Dermis blood vessel endothelial cell (primary cell): Measurements from ENCODE around the gene FAT4. TPM values are rescaled to one million over a fixed set of nuclear protein-coding genes. Genes with fewer than 3 reads are reported as not detected.
A peak's percentile ranks its signal among the peaks of the same experiment; 100 is the strongest.

Source experiments
- DNase-seq: peaks from one replicate; pipeline ENCODE4 v3.0.0; 2010
- total RNA-seq: library from RNA; depleted of rRNA; stranded (reverse); fragments of >200 nt; gene quantifications from 2 replicates; pipeline ENCODE4 v1.2.3, GENCODE V29; 2014

The FAT4 gene, protein sequence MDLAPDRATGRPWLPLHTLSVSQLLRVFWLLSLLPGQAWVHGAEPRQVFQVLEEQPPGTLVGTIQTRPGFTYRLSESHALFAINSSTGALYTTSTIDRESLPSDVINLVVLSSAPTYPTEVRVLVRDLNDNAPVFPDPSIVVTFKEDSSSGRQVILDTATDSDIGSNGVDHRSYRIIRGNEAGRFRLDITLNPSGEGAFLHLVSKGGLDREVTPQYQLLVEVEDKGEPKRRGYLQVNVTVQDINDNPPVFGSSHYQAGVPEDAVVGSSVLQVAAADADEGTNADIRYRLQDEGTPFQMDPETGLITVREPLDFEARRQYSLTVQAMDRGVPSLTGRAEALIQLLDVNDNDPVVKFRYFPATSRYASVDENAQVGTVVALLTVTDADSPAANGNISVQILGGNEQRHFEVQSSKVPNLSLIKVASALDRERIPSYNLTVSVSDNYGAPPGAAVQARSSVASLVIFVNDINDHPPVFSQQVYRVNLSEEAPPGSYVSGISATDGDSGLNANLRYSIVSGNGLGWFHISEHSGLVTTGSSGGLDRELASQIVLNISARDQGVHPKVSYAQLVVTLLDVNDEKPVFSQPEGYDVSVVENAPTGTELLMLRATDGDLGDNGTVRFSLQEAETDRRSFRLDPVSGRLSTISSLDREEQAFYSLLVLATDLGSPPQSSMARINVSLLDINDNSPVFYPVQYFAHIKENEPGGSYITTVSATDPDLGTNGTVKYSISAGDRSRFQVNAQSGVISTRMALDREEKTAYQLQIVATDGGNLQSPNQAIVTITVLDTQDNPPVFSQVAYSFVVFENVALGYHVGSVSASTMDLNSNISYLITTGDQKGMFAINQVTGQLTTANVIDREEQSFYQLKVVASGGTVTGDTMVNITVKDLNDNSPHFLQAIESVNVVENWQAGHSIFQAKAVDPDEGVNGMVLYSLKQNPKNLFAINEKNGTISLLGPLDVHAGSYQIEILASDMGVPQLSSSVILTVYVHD (N-terminal part only)
- total RNA-seq = 69.6 and 120 TPM in 2 replicates

DNA sequence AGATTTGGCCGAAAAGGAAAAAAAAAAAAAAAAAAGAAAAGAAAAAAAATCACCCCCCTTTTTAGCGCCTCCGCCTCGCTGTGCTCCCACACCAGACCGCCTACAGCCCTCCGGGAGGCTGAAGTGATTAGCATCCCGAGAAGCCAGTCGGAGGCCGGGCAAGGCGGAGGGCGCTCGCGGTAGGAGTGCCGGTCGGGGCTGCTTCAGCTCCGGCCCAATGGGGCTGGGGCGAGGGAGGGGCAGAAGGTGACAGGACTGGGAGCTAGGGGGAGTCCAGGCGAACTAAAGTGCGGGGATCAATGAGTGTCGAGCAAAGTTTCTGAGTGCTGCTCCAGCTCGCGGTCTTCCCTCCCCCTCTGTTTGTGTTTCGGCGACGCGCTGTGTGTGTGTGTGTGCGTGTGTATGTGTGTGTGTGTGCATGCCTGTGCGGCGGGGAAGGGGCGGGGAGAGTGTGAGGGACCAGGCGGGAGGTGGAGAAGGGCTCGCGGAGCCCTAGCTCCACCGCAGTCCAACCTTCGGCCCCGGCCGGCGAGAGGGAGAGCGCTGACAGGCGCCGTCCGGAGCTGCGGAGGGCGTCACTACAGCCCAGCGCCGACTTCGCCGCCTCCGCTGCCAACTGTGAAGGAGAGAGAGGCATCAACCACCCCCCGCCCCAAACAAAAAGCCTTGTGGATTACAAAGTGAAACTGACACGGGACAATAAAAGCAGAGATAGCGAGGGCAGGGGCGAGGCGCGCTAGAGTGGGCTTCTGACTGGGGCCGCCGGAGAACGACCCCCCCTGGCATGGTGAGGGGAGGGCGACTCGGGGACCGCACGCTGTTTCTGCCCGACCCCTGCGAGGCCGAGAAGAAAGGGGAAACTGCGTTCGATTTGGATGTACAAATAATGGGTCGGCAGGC, at the start of gene FAT4:
Gene FAT4 (plus strand): TSS at position 280 of the 900 bp plus-strand sequence. CDS start 1,457 bp downstream, outside the sequence.
- peak; percentile 99 for DNase-seq

- no peak for DNase-seq
These were observed 48.9 kb upstream of the FAT4 start for GRCh38 chr4:125265846-125266245.

GRCh38 chr4:125266901-125267604, 47.7 kb upstream of the FAT4 start:
- DNase-seq = no peak

DNA sequence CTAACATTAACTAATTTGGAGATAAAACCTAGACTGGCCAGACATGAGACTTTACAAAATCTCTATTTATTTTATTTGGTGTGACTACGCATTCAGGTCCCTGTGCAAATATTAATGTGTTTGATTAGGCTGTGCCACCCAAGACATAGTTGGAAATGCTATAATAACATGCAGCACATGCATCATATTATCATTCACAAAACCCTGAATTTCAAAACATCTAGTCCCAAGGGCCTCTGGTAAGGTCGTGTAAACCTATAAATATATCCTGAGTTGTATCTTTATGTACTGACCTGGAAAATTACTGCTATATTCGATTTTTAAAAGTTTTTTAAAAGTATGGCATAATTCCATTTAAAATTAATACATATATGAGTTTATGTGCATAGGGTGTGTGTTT, 47.1 kb upstream of the FAT4 start:
- no peak for DNase-seq

- no peak for DNase-seq
These were observed 46.5 kb upstream of the FAT4 start for GRCh38 chr4:125268068-125268755.

DNA sequence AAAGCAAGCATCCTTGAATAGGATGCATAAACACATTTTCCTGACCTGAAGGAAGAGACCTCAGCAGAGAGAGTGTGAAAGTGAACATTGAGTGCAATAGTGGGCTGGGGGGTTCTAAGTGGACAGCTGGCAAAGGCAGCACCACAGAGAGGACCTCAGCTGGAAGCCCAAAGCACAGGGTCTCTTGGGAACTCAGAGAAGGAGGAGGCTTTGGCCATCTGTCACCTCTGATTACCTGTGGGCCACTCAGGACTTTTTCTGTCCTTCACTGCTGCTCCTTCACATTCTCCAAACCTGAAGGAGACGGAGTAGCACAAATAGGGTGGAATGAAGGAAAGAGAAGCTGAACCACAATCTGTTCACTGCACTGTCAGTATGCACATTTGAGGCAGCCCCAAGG, 37.9 kb upstream of the FAT4 start:
- DNase-seq = no peak

DNA sequence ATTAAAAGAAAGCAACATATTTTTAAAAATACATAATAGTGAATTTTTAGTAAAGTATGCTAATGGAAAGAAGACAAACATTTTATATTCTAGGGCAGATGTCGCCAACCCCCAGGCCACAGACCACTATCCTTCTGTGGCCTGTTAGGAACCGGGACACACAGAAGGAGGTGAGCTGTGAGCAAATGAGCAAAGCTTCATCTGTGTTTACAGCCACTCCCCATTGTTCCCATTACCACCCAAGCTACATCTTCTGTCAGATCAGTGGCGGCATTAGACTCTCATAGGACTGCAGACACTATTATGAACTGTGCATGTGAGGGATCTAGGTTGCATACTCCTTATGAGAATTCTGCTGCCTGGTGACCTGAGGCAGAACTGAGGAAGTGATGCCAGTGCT, 37.0 kb upstream of the FAT4 start:
- DNase-seq = no peak

- no peak for DNase-seq
These were observed 33.8 kb upstream of the FAT4 start for GRCh38 chr4:125280892-125281403.

- DNase-seq = peak; percentile 56
These were observed 31.0 kb upstream of the FAT4 start for GRCh38 chr4:125283707-125284279.

DNA sequence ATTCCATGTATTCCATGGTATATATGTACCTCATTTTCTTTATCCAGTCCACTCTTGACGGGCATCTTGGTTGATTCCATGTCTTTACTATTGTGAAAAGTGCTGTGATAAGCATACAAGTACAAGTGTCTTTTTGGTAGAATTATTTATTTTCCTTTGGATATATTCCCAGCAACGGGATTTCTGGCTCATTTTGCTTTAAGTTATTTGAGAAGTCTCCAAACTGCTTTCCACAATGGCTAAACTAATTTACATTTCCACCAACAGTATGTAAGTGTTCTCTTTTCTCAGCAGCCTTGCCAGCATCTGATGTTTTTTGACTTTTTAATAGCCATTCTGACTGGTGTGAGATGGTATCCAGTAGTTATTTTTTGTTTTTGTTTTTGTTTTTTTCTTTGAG, 17.6 kb upstream of the FAT4 start:
- DNase-seq = no peak

DNA sequence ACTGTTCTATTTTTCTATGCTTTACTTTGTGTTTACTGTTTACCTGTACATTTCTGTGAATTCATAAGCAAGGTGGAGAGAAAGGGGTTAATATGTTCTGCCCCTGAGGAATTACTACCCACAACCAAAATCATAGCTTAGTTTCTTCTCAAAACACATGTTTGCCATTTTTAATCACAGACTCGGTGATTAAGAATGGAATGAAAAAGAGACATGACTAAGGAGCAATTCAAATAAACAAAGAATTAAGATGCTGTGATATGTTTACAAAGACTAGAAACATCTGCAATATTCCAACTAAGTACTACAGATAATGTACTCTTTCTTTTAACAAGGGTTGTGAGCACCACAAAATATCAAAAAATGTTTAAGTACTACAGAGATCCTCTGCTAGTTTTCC, 11.7 kb upstream of the FAT4 start:
- no peak for DNase-seq

DNA sequence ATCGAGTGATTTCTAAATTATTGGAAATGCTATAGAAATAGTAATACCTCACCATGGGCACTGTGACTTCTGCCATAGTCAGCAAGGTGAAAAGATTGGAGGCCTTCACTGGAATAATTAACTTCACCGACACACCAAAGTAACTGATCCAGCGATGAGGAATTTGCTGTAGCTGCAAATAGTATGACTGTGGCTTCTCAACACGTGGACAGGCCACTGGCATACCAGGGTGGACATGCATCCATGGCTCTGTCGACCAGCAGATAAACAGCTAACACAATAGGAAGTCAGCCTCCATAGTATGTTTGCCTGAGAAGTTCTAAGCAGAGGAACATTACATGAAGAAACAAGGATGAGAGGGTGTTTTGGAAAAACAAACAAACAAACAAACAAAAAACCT, 10.9 kb upstream of the FAT4 start:
- DNase-seq = no peak

- DNase-seq = no peak
These were observed 8.6 kb upstream of the FAT4 start for GRCh38 chr4:125306112-125306511.

DNA sequence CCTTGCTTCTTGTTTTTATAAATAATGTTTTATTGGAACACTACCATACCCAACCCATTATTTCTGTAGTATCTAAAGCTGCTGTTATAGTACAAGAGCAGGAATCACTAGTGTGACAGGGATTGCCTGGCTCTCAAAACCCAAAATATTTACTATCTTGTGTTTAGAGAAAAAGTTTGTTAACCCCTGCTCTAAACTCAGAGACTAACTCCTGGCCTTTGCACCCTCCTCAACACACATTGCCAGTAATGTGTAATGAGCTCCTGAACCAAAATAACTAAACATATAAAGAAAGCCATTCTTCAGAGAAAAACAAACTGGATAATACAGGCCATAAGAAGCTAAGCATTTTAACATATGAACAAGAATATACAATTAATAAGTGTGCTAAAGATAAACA, 8.2 kb upstream of the FAT4 start:
- DNase-seq = no peak

DNA sequence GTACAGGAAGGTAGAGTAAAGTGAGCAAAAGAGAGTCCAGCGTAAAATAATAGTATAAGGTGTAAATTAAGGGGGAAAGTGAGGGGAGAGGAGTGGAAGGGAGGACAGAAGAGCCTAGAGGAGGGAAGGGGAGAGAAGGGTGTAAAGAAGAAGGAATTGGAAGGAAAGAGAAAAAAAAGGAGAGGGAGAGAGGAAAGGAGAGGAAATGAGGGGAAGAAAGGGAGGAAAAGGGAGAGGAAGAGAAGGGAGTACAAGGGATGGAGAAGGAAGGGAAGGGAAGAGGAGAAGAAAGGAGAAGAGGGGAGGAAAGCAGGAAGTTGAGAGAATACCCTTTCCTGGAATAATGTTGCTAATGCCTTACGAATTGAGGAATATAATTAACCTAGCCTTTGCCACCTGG, 3.3 kb upstream of the FAT4 start:
- no peak for DNase-seq

DNA sequence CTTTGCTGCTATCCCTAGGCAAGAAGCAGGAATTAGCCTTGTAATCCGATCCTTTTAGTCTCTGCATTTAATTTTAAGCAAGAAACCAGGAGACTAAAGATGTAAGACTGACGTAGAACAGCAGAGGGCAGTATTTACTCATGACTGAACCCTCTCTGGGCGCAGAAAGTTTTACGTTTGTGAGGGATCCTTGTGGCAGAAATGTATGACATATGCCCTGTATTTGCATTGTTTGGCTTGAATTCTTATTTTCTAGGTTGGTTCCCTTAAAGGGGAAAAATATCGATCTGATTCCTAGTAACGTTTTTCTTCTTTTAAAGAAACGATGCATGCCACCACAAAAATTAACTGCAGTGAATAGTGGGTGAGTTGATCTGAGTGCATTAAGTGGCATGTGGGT, 1.3 kb upstream of the FAT4 start:
- DNase-seq = peak; percentile 94

- DNase-seq = no peak
These were observed 627 bp upstream of the FAT4 start for GRCh38 chr4:125313989-125314667.

- DNase-seq = peak; percentile 70
These were observed 1.0 kb downstream of the FAT4 start for GRCh38 chr4:125315576-125316400.

DNA sequence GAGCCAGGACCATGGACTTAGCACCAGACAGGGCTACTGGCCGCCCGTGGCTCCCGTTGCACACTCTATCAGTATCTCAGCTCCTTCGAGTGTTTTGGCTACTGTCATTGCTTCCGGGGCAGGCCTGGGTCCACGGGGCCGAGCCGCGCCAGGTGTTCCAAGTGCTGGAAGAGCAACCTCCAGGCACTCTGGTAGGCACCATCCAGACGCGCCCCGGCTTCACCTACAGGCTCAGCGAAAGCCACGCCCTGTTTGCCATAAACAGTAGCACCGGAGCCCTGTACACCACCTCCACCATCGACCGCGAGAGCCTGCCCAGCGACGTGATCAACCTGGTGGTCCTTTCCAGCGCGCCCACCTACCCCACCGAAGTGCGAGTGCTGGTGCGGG, 1.6 kb downstream of the FAT4 start:
- DNase-seq = peak; percentile 50
